Gastrocnemius medialis (tissue), 4 donors: Measurements from ENCODE around the gene MED27.

ENCODE experiments used
- POLR2A ChIP-seq, 2 donors: fragments of 450-650 bp; IDR thresholded peaks; one replicate each; pipeline ENCODE4 v1.6.1; 2017; ENCODE audit warnings: antibody characterized with exemption in 2 of 2, mild to moderate bottlenecking in 2 of 2, moderate library complexity in 2 of 2
- TF ChIP-seq, protein P1 (sequence below), 5 experiments: fragments of 450-650 bp in 3 of 5; fragments of 200-600 bp in 2 of 5; sonication (generic) in 2 of 5; IDR thresholded peaks in 4 of 5; conservative IDR thresholded peaks in 1 of 5; 1 replicate in 4 of 5; 2 replicates in 1 of 5; pipeline ENCODE4 v1.5.1; 2016 to 2019; ENCODE audit warnings: antibody characterized with exemption in 5 of 5, mild to moderate bottlenecking in 3 of 5, moderate library complexity in 3 of 5

DNA sequence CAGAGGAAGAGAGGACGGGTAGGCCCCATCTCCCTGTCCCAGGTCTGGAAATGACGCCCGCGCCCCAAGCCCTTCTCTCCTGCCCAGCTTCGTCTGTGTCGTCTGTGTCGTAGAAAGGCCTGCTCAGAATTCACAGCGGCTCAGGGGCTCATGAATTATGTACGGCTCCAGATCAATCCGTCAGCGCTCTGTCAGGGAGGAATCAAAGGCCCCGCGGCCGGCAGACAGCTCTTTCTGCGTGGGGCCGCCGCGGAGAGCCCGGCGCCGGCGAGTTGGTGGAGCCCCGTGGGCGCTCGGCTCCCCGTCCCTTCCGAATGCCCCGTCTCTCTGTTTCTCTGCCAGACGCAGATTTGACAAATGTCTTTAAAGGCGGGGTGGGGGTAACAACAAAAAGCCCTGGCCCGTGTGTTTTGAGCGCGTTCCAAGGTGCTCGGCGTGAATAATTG is 255.9 kb downstream of the MED27 start:
- TF ChIP-seq, protein P1, sequence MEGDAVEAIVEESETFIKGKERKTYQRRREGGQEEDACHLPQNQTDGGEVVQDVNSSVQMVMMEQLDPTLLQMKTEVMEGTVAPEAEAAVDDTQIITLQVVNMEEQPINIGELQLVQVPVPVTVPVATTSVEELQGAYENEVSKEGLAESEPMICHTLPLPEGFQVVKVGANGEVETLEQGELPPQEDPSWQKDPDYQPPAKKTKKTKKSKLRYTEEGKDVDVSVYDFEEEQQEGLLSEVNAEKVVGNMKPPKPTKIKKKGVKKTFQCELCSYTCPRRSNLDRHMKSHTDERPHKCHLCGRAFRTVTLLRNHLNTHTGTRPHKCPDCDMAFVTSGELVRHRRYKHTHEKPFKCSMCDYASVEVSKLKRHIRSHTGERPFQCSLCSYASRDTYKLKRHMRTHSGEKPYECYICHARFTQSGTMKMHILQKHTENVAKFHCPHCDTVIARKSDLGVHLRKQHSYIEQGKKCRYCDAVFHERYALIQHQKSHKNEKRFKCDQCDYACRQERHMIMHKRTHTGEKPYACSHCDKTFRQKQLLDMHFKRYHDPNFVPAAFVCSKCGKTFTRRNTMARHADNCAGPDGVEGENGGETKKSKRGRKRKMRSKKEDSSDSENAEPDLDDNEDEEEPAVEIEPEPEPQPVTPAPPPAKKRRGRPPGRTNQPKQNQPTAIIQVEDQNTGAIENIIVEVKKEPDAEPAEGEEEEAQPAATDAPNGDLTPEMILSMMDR (IDR thresholded peaks at IDR 0.05 in 4 of 5, conservative IDR thresholded peaks at IDR 0.05 in 1 of 5), result no peak
- TF ChIP-seq POLR2A (IDR thresholded peaks at IDR 0.05), result no peak
